ENCODE measurements around the gene MINDY1.

Gene MINDY1

GRCh38 chr1:151050051-151050688 lies 43.5 kb upstream of the MINDY1 start:
- H3K27ac Mint-ChIP-seq, result no peak overlapping the region
- no peaks in the 10 kb centered on the region for H3K9me3 Mint-ChIP-seq
- peaks cover 65% of the 10 kb centered on the region for H3K4me1 Mint-ChIP-seq
- no peak for DNase-seq
- H3K36me3 Mint-ChIP-seq (ENCODE audit: low read depth), result peaks cover 31% of the 10 kb centered on the region
- H3K27me3 Mint-ChIP-seq (ENCODE audit: low read depth, poor library complexity), result peaks cover 3% of the 10 kb centered on the region
- peak overlapping the region; percentile 44 for H3K4me3 Mint-ChIP-seq
- TF ChIP-seq, protein P1, sequence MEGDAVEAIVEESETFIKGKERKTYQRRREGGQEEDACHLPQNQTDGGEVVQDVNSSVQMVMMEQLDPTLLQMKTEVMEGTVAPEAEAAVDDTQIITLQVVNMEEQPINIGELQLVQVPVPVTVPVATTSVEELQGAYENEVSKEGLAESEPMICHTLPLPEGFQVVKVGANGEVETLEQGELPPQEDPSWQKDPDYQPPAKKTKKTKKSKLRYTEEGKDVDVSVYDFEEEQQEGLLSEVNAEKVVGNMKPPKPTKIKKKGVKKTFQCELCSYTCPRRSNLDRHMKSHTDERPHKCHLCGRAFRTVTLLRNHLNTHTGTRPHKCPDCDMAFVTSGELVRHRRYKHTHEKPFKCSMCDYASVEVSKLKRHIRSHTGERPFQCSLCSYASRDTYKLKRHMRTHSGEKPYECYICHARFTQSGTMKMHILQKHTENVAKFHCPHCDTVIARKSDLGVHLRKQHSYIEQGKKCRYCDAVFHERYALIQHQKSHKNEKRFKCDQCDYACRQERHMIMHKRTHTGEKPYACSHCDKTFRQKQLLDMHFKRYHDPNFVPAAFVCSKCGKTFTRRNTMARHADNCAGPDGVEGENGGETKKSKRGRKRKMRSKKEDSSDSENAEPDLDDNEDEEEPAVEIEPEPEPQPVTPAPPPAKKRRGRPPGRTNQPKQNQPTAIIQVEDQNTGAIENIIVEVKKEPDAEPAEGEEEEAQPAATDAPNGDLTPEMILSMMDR (IDR thresholded peaks at IDR 0.05), result no peak

DNA sequence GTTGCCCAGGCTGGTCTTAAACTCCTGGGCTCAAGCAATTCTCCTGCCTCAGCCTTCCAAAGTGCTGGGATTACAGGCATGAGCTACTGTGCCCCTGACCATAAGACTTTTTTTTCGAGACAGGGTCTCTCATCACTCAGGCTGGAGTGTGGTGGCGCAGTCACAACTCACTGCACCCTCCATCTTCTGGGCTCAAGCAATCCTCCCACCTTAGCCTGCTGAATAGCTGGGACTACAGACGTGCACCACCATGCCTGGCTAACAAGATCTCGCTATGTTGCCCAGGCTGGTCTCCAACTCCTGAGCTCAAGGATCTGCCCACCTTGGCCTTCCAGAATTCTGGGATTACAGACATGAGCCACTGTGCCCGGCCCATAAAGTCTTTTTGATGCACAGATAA lies 42.8 kb upstream of the MINDY1 start:
- H3K36me3 Mint-ChIP-seq (ENCODE audit: low read depth), result peaks cover 23% of the 10 kb centered on the region
- H3K27ac Mint-ChIP-seq, result no peak overlapping the region
- peak overlapping the region; percentile 95 for H3K4me3 Mint-ChIP-seq
- DNase-seq, result no peak
- H3K27me3 Mint-ChIP-seq (ENCODE audit: low read depth, poor library complexity), result peaks cover 3% of the 10 kb centered on the region
- H3K9me3 Mint-ChIP-seq, result no peaks in the 10 kb centered on the region
- H3K4me1 Mint-ChIP-seq, result peaks cover 59% of the 10 kb centered on the region
- TF ChIP-seq, protein P1 (IDR thresholded peaks at IDR 0.05), result no peak

- Mint-ChIP-seq H3K36me3 (ENCODE audit: low read depth) (peaks cover 15% of the 10 kb centered on the region), H3K4me3 (peak overlapping the region; percentile 95)
Measured at GRCh38 chr1:151048645-151049032, 41.9 kb upstream of the MINDY1 start.

GRCh38 chr1:151047925-151048644 lies 41.4 kb upstream of the MINDY1 start:
- Mint-ChIP-seq H3K4me3 (peak overlapping the region; percentile 95), H3K27ac (peak overlapping the region; percentile 94), H3K4me1 (peaks cover 59% of the 10 kb centered on the region), H3K27me3 (ENCODE audit: low read depth, poor library complexity) (peaks cover 3% of the 10 kb centered on the region), H3K36me3 (ENCODE audit: low read depth) (peaks cover 14% of the 10 kb centered on the region), H3K9me3 (no peaks in the 10 kb centered on the region)
- TF ChIP-seq, protein P1 (IDR thresholded peaks at IDR 0.05), result peak; percentile 43
- DNase-seq, result peak; percentile 60

More at GRCh38 chr1:151048645-151049032, 41.9 kb upstream of the MINDY1 start:
- Mint-ChIP-seq H3K9me3 (no peaks in the 10 kb centered on the region), H3K4me1 (peaks cover 59% of the 10 kb centered on the region), H3K27me3 (ENCODE audit: low read depth, poor library complexity) (peaks cover 3% of the 10 kb centered on the region), H3K27ac (no peak overlapping the region)
- TF ChIP-seq, protein P1 (IDR thresholded peaks at IDR 0.05), result peak; percentile 11
- DNase-seq, result no peak

- H3K4me3 Mint-ChIP-seq, result peak within 1 kb of the TSS; percentile 95
- peaks cover 3% of the 10 kb centered on the region for H3K27me3 Mint-ChIP-seq (ENCODE audit: low read depth, poor library complexity)
- H3K9me3 Mint-ChIP-seq, result no peaks in the 10 kb centered on the region
- peak; percentile 75 for DNase-seq
- peak within 1 kb of the TSS; percentile 94 for H3K27ac Mint-ChIP-seq
- TF ChIP-seq, protein P1 (IDR thresholded peaks at IDR 0.05), result no peak
- H3K4me1 Mint-ChIP-seq, result peaks cover 59% of the 10 kb centered on the region
- peaks cover 14% of the 10 kb centered on the region for H3K36me3 Mint-ChIP-seq (ENCODE audit: low read depth)
Measured at GRCh38 chr1:151047591-151047924, 40.9 kb upstream of the MINDY1 start, which contains the start of gene C1orf56. Gene C1orf56, plus strand, starts transcription at chr1:151047751. Its CDS starts 97 bp downstream, at chr1:151047848.
